WERI-Rb-1 (cell line): ENCODE data around the gene PACRG.

Experiments
- DNase-seq: peaks from one replicate; pipeline ENCODE4 v3.0.0-alpha.2; 2020
- H3K27ac ChIP-seq: fragments of 250-450 bp; sonication (Bioruptor Pico); 2 replicates; pipeline ENCODE4 v1.5.1; 2020; ENCODE audit warnings: mild to moderate bottlenecking, moderate library complexity
- H3K27me3 ChIP-seq: fragments of 250-450 bp; sonication (Bioruptor Pico); 2 replicates; pipeline ENCODE4 v1.5.1; 2021; ENCODE audit warnings: mild to moderate bottlenecking, low read depth, moderate library complexity; ENCODE audit not compliant: insufficient read depth, severe bottlenecking
- H3K36me3 ChIP-seq: fragments of 250-450 bp; sonication (Bioruptor Pico); 2 replicates; pipeline ENCODE4 v1.5.1; 2020; ENCODE audit warnings: mild to moderate bottlenecking, moderate library complexity
- H3K4me3 ChIP-seq: 2 replicates; pipeline ENCODE4 v1.5.1; 2011; ENCODE audit warnings: low read depth, mild to moderate bottlenecking, control low read depth, low read length
- H3K9me3 ChIP-seq: fragments of 250-450 bp; sonication (Bioruptor Pico); 2 replicates; pipeline ENCODE4 v1.5.1; 2021; ENCODE audit warnings: mild to moderate bottlenecking, moderate library complexity; ENCODE audit not compliant: severe bottlenecking
- TF ChIP-seq, protein P1 (sequence below): IDR thresholded peaks from 2 replicates; pipeline ENCODE4 v1.5.1; 2011; ENCODE audit warnings: low read depth, mild to moderate bottlenecking, control low read depth, inconsistent platforms, low read length

PACRG gene

DNA sequence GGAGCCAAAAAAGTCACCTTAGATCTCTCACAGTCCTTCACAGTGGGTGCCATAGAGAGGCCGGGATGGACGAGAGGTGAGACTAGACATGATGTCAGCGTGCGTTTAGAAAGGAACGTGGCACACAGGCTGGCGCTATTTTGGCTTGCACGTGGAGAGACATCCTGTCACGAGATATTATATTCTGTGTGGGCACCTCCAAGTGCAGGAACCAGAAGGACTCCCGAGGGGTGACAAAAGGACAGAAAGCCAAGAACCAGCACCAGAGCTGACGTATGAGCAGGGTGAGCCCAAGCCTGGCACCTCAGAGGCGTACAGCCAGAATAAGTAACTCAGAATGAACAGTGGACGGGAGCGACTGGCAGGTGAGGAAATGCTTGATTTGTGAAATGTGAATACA is 636.9 kb downstream of the PACRG start:
- TF ChIP-seq, protein P1, sequence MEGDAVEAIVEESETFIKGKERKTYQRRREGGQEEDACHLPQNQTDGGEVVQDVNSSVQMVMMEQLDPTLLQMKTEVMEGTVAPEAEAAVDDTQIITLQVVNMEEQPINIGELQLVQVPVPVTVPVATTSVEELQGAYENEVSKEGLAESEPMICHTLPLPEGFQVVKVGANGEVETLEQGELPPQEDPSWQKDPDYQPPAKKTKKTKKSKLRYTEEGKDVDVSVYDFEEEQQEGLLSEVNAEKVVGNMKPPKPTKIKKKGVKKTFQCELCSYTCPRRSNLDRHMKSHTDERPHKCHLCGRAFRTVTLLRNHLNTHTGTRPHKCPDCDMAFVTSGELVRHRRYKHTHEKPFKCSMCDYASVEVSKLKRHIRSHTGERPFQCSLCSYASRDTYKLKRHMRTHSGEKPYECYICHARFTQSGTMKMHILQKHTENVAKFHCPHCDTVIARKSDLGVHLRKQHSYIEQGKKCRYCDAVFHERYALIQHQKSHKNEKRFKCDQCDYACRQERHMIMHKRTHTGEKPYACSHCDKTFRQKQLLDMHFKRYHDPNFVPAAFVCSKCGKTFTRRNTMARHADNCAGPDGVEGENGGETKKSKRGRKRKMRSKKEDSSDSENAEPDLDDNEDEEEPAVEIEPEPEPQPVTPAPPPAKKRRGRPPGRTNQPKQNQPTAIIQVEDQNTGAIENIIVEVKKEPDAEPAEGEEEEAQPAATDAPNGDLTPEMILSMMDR = no peak
- no peak overlapping the region for H3K27ac ChIP-seq
- no peak for DNase-seq
- no peak overlapping the region for H3K4me3 ChIP-seq
- H3K36me3 ChIP-seq = no peaks in the 10 kb centered on the region
- H3K9me3 ChIP-seq = peaks cover 3% of the 10 kb centered on the region
- H3K27me3 ChIP-seq = no peaks in the 10 kb centered on the region
